Right ventricle myocardium inferior (tissue), 1 donor: ENCODE measurements around the gene TCEA3. TPM values are rescaled to one million over a fixed set of nuclear protein-coding genes. Genes with fewer than 3 reads are reported as not detected.
A peak's percentile ranks its signal among the peaks of the same experiment; 100 is the strongest.

Experiments used
- ATAC-seq: fragments of 200-7000 bp; cut with Tn5 transposase; one replicate; pipeline ENCODE4 v1.9.1; 2020; ENCODE audit warnings: mild to moderate bottlenecking, moderate library complexity
- DNase-seq: peaks from one replicate; pipeline ENCODE4 v3.0.0; 2021; ENCODE audit errors: missing footprints
- intact Hi-C: fragments of 100-400 bp; cut with DNase I; formaldehyde crosslinking; loops from one replicate; pipeline ENCODE4 v1.11.0; 2022
- total RNA-seq: library from RNA; stranded (reverse); fragmentation: NEBNext Ultra II Directional; extraction: Animal tissue kit (Norgen Biotek cat#: 25700); gene quantifications from one replicate; pipeline ENCODE4 v1.2.1, GENCODE V29; 2021
- donor health status: DM: no; HTN: yes; CAD: no; lungs with severe emphysema.

The TCEA3 gene
- total RNA-seq, 1 donor from 2014 or later = 73.6 TPM

GRCh38 chr1:23400324-23401114 lies 24.0 kb downstream of the TCEA3 start:
- intact Hi-C loops = no loop called here
- ATAC-seq (peak; percentile 50), DNase-seq (no peak)

DNA sequence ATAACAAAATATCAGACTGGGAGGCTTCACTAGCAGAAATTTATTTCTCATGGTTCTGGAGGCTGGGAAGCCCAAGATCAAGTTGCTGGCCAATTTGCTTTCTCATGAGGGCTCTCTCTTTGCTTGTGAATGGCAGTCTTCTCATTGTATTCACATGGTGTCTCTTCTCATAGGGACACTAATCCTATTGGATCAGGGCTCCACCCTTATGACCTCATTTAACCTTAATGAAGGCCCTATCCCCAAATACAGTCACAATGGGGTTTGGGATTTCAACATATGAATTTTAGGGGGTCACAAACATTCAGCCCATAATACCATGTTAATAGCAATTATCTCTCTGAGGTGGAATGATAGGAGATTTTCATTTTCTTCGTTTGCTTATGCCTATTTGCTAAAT lies 25.3 kb downstream of the TCEA3 start:
- no peak for ATAC-seq
- intact Hi-C loops = no loop called here

GRCh38 chr1:23397908-23398307 lies 26.6 kb downstream of the TCEA3 start:
- intact Hi-C loops = no loop called here
- DNase-seq = no peak
- no peak for ATAC-seq

More for the DNA sequence above, 25.3 kb downstream of the TCEA3 start:
- no peak for DNase-seq

DNA sequence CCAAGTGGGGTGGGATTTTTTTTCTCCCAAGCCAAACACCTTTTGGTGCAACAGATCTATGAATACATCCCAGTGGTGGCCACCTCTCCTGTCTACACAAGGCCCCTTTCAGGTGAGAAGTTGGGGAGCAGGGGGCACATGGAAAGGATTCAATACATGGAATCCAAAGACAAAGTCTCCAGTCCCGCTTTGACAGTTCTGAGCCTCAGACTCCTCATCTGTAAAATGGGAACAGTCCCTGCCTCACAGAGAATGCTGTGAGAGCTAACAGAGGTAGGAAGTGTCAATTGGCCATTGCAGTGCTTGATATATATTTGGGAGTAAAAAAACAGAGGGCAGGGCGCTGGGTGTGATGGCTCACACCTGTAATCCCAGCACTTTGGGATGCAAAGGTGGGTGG lies 28.2 kb downstream of the TCEA3 start:
- intact Hi-C loops = no loop called here
- DNase-seq (no peak), ATAC-seq (no peak)

DNA sequence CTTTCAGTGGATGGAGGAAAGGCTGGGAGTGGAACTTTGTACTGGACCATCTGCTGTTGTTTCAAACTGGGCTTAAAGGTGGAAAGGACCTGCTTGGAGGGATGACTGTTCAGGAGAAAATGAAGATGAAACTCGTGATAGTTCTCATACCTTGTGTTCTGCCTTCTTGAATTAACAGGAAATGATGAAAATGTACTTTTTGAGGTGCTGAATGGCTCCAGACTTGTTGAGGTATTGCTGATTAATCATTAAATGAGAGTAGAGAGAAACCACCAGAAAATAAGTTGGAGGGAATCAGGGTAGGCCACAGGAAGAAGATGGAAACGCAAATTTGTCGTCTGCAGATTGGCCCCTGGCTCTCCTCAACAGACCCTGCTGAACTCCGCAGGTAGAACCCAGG lies 28.7 kb downstream of the TCEA3 start:
- ATAC-seq = no peak
- no peak for DNase-seq
- intact Hi-C loops = loop anchor here (2.0 kb wide), 1 partner anchor 25 kb away; no protein-coding TSS in a partner anchor

DNA sequence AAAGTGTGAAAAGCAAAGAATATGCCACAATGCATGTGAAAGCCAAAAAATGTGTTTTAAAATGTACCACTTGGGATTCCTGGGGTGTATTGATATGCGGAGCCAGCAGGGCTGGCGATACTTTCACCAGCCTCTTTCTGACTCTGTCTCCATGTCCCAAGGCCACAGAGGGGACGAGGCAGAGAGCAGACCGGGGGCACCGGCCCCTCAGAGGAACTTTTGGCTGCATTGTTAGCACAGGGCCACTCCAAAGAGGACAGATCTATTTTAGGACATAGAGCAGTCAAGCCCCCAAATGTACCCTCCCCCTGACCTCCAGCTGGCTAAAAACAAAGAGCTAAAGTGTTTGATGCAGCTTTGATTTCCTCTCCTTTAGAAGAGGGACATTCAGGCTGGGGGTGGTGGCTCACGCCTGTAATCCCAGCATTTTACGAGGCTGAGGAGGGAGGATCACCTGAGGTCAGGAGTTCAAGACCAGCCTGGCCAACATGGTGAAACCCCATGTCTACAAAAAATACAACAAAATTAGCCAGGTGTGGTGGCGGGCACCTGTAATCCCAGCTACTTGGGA lies 29.3 kb downstream of the TCEA3 start:
- DNase-seq (no peak), ATAC-seq (peak; percentile 27)
- intact Hi-C loops = loop anchor here (2.0 kb wide), 1 partner anchor 24 kb away; no protein-coding TSS in a partner anchor

DNA sequence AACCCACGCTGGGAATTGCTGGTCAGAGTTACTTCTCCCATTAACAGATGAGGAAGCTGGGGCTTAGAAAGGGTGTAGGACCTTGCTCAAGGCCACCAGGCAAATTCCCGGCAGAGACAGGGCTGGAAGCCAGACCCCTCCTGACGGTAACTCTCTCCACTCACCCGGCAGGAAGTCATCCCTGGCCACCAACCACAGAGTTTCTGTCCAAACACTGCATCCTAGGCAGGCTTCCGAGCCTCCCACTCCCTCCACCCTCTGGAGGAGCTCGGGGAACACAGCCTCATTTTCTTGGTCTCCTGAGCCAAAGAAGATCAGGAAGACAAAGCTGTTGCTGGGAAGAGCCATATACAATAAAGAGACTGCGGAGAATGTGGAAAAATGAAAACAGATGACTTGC lies 29.9 kb downstream of the TCEA3 start:
- ATAC-seq (peak; percentile 91), DNase-seq (peak; percentile 88)
- intact Hi-C loops = loop anchor here (2.0 kb wide), 1 partner anchor 24 kb away; no protein-coding TSS in a partner anchor

- intact Hi-C loops = loop anchor here (2.0 kb wide), 1 partner anchor 23 kb away; no protein-coding TSS in a partner anchor
- DNase-seq = no peak
- ATAC-seq = peak; percentile 66
Observed at GRCh38 chr1:23394181-23394580, 30.4 kb downstream of the TCEA3 start.

GRCh38 chr1:23393706-23394105 lies 30.8 kb downstream of the TCEA3 start:
- peak; percentile 73 for ATAC-seq
- intact Hi-C loops = loop anchor here (2.0 kb wide), 1 partner anchor 23 kb away; no protein-coding TSS in a partner anchor
- peak; percentile 85 for DNase-seq

- intact Hi-C loops = no loop called here
- no peak for DNase-seq
- no peak for ATAC-seq
Observed at GRCh38 chr1:23392125-23392855, 32.3 kb downstream of the TCEA3 start.

DNA sequence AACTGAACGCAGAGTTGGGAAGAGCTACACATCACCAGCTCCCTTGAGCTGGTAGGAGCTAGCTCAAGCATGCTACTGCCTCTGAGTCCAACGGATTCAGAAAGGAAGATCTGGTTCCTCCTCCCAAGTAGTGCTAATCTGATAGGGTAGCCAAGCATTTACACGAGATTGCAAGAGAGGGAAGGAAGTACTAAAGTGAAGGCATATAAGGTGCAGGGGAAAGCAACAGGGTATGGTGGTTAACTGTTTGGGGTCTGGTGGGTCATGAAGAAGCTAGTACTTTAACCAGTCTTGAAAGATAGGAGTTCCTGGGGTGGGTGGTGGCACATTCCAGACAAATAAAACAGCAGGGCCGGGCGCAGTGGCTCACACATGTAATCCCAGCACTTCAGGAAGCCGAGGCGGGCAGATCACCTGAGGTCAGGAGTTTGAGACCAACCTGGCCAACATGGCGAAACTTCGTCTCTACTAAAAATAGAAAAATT lies 34.7 kb downstream of the TCEA3 start:
- DNase-seq (no peak), ATAC-seq (no peak)
- intact Hi-C loops = no loop called here

GRCh38 chr1:23387494-23387893 lies 37.1 kb downstream of the TCEA3 start:
- intact Hi-C loops = no loop called here
- no peak for DNase-seq
- ATAC-seq = no peak

DNA sequence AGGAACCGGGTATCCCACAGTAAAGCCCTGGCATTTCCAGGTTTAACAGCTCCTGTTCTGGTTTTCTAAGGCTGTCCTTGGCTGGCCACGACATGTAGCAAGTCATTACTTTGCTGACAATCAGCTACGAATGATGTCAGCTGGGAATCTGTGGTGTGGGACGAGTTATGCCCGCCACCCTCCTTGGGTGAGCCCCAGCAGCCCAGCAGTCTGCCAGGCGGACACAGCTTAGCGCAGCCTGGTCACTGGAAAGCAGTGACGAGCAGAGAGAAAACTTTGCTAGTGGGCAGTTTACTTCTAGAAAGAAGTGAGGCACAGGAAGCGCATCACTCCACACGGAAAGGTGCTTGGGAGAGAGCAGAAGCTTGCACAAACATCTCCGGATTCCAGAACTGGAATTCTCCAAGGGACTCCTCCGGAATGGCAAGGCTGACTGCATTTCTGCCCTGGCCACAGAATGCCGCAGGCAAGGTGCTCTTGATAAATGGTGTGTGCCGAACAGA lies 39.4 kb downstream of the TCEA3 start:
- intact Hi-C loops = no loop called here
- ATAC-seq (no peak), DNase-seq (no peak)

GRCh38 chr1:23384312-23385058 lies 40.1 kb downstream of the TCEA3 start:
- intact Hi-C loops = no loop called here
- ATAC-seq (no peak), DNase-seq (no peak)

GRCh38 chr1:23383577-23384311 lies 40.8 kb downstream of the TCEA3 start:
- peak; percentile 65 for ATAC-seq
- DNase-seq = no peak
- intact Hi-C loops = no loop called here

- ATAC-seq (no peak), DNase-seq (no peak)
- intact Hi-C loops = no loop called here
Observed at GRCh38 chr1:23381233-23381885, 43.2 kb downstream of the TCEA3 start.

GRCh38 chr1:23380719-23381118 lies 43.8 kb downstream of the TCEA3 start:
- no peak for ATAC-seq
- no peak for DNase-seq
- intact Hi-C loops = no loop called here
